ENCODE results near the gene TPSD1. TPM values are rescaled to one million over a fixed set of nuclear protein-coding genes. Genes with fewer than 3 reads are reported as not detected.
A peak's percentile ranks its signal among the peaks of the same experiment; 100 is the strongest.

Gene TPSD1
- 0.54 TPM for total RNA-seq

DNA sequence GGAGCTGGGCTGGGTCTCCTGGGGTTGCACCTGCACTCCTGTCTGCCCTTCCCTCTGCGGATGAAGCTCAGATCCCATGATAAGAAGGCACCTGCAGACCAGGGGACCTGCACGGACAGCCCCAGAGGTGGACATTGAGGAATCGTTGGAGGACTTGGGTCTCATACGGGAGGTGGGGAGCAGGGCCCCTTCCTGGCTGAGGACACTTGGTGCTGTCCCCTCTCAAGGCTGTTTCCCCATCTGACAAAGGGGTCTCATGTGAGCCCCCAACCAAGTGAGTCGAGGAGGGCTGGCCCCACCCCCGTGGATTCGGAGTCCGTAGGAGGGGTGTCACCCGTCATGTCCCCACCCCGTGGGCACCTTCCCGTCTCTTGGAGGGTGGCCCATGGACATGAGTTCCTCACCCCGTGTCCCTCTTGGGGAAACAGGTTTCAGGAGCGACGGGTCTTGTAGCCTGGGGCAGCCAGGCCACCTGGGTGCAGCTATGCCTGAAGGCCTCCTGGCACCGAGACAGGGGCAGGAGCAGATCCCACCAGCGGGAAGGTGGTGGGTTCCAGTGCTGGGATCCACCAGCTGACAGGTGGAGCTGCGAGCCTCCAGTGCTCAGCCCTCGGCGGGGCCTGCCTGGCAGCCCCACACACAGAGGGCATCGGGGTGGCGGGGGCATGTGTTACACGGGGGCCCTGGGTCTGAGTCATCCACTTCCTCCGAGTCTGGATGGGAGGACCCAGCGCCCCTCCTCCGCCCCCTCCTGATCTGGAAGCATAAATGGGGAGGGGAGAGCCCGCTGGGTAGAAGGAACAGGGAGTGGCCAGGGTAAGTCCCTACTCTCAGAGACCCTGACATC, at the start of gene TPSD1:
TSS of gene TPSD1 (plus strand) at position 794 of the 847 bp plus-strand sequence. CDS start 212 bp downstream, outside the sequence.
- DNase-seq (ENCODE audit: low read depth in 2 of 3, low spot score in 2 of 3), result peak in 2 of 3 donors; percentile 33 to 40

DNA sequence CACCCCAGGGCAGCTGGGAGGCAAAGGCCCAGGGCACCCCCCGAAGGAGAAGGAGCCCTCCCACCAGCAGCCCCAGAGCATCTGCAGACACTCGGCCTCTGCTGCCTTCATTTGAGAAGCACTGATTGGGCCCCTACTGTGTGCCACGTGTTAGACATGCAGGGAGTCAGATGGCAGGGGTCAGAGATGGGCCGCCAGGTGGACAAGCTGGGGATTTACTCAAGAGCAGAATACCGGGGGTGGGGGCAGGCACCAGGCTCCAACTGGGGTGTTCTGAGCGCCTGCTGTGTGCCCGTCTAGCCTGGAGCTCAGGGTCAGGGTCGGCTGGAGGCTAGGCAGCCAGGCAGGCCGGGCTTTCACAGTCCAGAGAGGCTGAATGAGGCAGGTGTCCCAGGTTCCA, 49.5 kb upstream of the TPSD1 start:
- no peak for DNase-seq (ENCODE audit: low read depth in 2 of 3, low spot score in 2 of 3)

DNA sequence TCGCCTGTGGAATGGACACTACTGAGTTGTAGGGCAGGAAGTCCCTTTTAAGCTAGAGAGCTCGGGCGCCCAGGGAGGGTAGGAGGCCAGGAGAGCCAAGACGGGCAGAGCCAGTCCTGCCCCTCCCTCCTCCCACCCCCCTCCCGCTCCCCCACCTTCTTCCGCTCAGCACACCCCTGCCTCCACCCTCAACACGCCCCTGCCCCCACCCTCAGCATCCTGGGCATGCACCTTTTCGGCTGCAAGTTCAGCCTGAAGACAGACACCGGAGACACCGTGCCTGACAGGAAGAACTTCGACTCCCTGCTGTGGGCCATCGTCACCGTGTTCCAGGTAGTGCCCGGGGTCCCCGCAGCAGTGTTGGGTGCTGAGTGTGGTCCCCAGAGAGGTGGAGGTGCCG, 49.1 kb upstream of the TPSD1 start:
- DNase-seq (ENCODE audit: low read depth in 2 of 3, low spot score in 2 of 3), result no peak

DNA sequence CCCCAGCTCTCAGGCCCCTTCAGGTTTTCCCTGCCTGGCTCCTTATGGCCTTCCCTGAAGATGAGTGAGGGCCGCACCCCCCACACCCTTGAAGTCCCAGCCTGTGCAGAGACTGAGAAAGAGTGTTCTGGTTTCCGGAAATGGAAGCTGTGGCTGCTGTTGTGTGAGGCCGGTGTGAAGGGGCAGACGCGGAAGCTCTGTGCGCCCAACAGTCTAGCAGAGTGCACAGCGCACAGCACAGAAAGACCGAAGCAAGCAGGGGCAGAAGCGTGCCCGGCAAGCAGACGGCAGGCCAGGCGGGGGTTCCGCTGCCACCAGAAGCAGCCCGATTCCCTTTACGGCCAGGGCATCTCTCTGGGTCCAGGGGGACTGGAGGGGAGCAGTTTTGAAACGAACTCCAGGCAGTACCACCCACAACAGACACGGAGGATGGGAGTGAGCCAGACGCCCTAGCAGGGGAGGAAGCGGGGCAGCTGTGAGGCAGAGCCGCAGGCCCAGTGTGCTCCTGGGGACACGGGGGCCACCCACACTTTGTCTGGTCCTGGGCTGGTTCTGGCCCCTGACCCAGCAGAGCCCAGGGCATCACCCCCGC, 47.5 kb upstream of the TPSD1 start:
- DNase-seq (ENCODE audit: low read depth in 2 of 3, low spot score in 2 of 3), result peak in 1 of 3 donors; percentile 25

DNA sequence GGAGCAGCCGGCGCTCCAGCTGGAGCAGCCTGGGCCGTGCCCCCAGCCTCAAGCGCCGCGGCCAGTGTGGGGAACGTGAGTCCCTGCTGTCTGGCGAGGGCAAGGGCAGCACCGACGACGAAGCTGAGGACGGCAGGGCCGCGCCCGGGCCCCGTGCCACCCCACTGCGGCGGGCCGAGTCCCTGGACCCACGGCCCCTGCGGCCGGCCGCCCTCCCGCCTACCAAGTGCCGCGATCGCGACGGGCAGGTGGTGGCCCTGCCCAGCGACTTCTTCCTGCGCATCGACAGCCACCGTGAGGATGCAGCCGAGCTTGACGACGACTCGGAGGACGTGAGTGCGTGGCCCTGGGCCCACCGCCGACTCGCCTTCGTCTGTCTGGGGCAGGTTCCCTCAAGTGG, 46.8 kb upstream of the TPSD1 start:
- no peak for DNase-seq (ENCODE audit: low read depth in 2 of 3, low spot score in 2 of 3)

DNA sequence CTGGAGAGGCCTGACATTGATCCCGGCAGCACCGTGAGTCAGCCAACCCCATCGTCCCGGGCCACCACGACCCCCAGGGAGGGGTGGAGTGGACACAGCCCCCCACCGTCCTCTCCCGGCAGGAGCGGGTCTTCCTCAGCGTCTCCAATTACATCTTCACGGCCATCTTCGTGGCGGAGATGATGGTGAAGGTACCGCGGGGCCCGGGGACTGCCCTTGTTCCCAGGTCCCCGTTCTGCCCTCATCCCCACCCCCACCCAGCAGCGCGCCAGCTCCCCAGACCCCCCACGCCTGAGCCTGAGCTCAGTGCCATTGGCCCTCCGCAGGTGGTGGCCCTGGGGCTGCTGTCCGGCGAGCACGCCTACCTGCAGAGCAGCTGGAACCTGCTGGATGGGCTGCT, 45.4 kb upstream of the TPSD1 start:
- DNase-seq (ENCODE audit: low read depth in 2 of 3, low spot score in 2 of 3), result no peak

DNA sequence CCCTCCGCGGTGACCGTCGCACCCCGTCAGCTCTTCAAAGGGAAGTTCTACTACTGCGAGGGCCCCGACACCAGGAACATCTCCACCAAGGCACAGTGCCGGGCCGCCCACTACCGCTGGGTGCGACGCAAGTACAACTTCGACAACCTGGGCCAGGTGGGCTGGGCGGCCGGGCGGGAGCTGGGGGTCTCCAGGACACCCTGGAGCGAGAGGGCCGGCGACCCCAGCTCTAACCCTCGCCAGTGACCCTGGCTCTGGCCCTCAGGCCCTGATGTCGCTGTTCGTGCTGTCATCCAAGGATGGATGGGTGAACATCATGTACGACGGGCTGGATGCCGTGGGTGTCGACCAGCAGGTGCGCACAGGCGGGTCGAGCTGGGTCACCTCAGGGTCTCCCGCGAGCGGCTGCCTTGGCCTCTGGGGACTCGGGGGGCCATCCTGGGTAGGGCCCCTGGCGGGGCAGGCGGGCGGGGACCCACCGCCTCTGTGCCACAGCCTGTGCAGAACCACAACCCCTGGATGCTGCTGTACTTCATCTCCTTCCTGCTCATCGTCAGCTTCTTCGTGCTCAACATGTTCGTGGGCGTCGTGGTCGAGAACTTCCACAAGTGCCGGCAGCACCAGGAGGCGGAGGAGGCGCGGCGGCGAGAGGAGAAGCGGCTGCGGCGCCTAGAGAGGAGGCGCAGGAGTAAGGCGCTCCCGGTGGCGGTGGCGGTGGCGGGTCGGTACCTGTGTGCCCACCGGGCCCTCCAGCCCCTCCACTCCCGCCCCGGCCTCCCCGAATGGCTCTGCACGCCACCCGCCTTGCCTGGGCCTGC, 44.2 kb upstream of the TPSD1 start:
- no peak for DNase-seq (ENCODE audit: low read depth in 2 of 3, low spot score in 2 of 3)

DNA sequence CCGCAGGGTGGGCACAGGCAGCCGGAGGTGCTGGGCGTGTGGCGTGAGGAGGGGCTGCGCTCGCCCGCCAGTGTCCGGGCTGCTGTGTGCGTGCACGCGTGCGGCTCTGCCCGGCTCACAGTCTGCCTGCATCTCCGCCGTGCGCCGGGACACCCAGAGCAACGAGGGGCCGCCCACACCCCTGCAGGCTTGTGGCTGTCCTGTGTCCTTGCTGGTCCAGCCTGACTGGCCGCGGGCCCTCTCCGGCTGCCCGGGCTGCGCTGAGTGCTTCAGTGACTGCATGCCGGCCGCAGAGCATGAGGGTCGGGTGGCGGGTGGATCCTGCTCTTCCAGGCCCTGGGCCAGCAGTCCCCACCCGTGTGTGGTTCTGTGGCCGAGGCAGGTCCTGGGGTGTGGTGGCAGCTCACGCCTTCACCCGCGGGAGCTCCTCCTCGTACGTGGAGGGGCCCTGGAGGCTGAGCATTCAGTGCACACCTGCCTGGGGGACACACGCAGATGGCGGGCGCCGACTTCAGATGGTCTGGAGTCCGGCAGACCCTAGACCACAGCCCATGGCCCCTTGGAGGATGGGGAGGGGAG, 43.2 kb upstream of the TPSD1 start:
- no peak for DNase-seq (ENCODE audit: low read depth in 2 of 3, low spot score in 2 of 3)

DNA sequence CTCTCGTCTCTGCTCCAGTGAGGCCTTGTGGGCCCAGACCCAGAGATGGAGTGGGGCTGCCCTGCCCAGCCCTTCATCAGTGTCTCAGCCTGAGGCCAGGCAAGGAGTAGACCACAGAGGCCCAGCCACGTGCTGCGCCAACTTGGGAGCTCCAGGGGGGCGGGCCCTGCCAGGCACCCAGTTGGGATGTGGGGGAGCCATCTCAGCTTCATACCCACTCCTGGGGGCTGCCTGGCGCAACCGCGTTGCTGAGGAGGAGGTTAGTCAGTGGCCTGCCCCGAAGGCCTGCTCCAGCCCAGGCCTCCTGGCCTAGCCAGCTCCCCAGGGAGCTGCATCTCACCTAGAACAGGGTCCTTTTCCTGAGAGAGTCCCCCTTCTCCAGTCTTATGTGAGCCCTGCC, 42.6 kb upstream of the TPSD1 start:
- no peak for DNase-seq (ENCODE audit: low read depth in 2 of 3, low spot score in 2 of 3)

DNA sequence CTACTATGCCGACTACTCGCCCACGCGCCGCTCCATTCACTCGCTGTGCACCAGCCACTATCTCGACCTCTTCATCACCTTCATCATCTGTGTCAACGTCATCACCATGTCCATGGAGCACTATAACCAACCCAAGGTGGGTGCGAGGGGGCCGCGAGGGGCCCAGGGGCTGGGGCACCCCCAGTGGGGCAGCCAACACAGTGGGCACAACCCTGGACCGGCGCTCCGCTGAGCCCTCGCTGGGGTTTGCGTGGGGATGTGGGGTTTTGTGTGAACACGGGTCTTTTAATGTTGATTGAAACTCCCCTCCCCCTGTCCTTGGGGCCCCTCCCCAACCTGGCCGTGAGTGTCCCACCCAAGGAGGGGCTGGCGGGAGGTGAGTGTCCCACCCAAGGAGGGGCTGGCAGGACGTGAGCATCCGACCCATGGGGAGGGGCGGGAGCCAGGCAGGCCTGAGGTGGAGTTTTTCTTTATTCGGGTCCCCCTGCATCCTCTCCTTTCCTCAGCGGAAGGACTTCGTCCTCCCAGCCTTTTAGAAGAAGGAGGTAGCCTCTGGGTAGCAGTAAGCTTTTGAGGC, 42.0 kb upstream of the TPSD1 start:
- no peak for DNase-seq (ENCODE audit: low read depth in 2 of 3, low spot score in 2 of 3)

DNA sequence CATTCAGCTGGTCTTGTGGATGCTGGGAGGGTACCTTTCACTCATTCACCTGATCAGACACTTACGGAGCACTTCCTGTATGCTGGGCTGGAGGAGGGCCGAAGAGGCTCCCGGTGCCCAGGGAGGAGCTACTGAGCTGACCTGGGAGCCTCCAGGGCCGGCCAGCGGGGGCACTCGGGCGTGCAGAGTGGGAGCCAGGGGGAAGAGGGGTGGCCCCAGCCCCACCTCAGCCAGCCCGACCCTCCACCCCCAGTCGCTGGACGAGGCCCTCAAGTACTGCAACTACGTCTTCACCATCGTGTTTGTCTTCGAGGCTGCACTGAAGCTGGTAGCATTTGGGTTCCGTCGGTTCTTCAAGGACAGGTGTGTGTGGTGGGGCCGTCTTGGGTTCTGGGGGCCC, 41.1 kb upstream of the TPSD1 start:
- no peak for DNase-seq (ENCODE audit: low read depth in 2 of 3, low spot score in 2 of 3)

DNA sequence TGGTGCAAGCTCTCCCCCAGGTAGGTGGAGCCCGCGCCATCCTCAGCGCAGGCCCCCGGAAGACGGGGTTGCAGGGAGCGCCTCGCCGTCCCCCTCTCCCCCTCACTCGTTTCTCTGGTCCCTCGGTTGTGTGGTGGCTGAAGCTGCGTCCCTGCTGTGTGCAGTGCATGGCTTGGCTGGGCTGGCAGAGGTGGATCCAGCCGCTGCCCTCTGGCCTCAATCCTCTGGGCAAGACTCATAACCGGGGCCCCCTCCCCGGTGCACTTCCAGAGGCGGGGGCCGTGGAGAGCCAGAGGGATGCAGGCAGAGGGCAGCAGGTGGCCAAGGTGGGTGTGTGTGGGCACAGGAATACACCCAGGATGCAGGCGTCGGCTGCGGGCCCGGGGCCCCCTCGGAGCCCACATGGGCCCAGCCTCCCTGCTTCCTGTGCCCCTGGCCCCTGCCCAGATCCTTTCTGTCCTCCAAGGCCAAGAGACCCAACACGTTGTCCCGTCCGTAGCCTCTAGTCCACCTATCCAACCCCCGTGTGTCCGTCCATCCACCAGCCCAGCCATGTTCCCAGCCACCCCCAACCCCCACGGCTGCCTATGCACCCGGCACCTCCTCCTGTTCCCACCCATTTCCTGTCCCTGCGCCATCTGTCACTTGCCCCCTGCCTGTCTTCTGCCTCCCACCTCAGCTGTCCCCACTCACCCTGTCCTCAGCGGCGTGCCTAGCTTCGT, 40.1 kb upstream of the TPSD1 start:
- no peak for DNase-seq (ENCODE audit: low read depth in 2 of 3, low spot score in 2 of 3)

DNA sequence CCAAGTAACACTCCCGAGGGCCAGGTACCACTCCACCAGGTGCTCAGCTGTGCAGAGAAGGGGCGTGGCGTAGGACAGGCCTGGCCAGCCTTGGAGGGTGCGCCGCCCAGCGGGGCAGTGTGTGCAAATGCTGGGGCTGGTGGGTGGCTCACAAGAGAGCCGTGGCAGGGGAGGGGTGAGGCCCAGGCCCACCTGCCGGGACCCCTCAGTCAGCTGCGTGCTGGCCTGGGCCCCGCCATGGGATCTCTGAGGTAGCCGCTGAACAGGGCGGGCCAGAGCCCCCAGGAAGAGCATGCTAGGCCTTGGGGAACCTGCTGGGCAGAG, 39.6 kb upstream of the TPSD1 start:
- DNase-seq (ENCODE audit: low read depth in 2 of 3, low spot score in 2 of 3), result no peak

DNA sequence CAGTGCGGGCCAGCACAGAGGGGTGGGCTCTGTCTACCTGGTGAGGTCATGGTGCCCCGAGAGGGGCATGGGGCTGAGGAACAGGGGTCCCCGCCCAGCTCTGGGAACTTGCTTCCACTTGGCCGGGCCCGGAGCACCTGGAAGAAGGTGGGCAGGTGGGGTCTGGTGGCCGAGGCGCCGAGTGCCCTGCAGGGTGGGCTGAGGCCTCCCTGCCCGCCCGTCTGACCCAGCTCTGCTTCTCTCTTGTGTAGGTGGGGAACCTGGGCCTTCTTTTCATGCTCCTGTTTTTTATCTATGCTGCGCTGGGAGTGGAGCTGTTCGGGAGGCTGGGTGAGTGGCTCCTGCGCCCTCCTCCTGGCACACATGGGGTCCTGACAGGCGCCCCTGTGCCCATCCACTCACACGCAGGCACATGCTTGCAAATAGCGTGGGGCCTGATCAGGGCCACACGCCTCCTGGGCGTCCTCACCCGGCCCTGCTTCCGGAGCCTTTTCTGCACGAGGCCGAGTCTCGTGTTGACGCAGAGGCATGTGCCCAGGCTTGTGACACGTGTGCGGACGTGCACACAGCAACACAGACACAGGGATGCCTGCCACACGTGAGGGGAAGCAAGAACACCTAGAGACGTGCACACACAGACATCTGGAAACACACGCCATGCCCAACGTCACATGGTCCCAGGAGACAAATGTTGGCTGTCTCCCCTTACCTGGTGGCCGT, 39.0 kb upstream of the TPSD1 start:
- DNase-seq (ENCODE audit: low read depth in 2 of 3, low spot score in 2 of 3), result no peak

DNA sequence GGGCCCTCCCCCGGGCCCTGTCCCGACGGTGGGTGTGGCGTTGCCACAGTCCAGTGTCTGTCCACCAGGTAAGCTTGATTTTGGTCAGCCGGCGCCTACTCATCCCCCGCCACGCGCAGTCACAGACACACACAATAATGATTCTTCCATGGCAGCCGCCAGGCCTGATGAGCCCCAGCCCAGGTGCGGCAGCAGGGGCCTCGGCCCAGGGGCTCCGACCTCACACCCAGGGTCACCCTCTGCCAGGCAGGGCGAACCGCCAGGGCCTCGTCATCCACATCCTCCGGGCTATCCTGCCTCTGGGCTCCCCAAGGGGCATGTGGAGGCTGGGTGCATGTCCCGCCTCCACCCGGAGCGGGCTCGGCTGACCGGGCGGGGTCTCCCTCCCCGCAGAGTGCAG, 38.3 kb upstream of the TPSD1 start:
- no peak for DNase-seq (ENCODE audit: low read depth in 2 of 3, low spot score in 2 of 3)

DNA sequence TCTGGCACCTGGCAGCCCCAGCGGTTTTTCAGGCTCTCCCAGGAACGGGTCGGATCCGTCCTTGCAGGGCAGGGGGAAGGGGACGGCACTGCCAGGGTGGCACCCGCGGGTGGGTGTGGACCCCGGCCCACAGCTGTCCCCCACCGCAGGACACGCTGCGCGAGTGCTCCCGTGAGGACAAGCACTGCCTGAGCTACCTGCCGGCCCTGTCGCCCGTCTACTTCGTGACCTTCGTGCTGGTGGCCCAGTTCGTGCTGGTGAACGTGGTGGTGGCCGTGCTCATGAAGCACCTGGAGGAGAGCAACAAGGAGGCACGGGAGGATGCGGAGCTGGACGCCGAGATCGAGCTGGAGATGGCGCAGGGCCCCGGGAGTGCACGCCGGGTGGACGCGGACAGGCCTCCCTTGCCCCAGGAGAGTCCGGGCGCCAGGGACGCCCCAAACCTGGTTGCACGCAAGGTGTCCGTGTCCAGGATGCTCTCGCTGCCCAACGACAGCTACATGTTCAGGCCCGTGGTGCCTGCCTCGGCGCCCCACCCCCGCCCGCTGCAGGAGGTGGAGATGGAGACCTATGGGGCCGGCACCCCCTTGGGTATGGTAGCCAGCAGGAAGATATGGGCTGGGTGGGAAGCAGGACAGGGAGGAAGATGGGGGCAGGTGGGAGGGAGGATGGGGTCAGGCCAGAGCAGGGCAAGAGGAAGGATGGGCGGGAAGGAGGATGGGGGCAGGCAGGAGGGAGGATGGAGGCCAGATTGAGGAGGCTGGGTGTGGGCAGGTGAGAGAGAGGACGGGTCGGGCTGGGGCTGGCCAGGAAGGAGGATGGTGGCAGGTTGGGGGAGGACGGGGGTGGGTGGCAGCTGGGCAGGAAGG, 37.6 kb upstream of the TPSD1 start:
- DNase-seq (ENCODE audit: low read depth in 2 of 3, low spot score in 2 of 3), result no peak

DNA sequence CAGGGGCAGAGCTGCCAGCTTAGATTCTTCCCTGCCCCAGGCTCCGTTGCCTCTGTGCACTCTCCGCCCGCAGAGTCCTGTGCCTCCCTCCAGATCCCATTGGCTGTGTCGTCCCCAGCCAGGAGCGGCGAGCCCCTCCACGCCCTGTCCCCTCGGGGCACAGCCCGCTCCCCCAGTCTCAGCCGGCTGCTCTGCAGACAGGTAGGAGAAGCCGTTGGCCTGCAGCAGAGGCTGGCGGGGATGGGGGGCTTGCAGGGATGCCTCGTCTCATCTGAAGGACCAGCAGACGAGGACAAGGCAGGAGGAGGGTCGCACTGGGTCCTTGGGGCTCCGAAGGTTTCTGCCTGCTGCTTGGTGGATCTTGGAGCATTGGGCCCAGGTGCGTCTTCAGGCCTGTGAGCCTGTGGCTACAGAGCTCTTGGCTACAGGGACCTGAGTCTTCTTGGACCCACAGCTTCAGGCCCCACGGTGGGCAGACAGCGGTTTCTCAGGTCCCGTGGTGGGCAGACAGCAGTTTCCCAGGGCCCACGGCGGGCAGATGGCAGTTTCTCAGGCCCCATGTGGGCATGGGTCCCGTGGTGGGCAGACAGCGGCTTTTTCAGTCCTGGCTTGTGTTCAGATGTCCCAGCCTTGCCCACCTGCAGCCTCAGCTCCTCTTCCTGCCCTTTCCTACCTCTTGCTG, 36.8 kb upstream of the TPSD1 start:
- no peak for DNase-seq (ENCODE audit: low read depth in 2 of 3, low spot score in 2 of 3)

DNA sequence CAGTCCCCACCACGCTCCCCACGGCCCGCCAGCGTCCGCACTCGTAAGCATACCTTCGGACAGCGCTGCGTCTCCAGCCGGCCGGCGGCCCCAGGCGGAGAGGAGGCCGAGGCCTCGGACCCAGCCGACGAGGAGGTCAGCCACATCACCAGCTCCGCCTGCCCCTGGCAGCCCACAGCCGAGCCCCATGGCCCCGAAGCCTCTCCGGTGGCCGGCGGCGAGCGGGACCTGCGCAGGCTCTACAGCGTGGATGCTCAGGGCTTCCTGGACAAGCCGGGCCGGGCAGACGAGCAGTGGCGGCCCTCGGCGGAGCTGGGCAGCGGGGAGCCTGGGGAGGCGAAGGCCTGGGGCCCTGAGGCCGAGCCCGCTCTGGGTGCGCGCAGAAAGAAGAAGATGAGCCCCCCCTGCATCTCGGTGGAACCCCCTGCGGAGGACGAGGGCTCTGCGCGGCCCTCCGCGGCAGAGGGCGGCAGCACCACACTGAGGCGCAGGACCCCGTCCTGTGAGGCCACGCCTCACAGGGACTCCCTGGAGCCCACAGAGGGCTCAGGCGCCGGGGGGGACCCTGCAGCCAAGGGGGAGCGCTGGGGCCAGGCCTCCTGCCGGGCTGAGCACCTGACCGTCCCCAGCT, 35.7 kb upstream of the TPSD1 start:
- no peak for DNase-seq (ENCODE audit: low read depth in 2 of 3, low spot score in 2 of 3)
